WTC11 (cell line): Measurements from ENCODE around the gene FAM181A. TPM values are rescaled to one million over a fixed set of nuclear protein-coding genes. Genes with fewer than 3 reads are reported as not detected.

Source experiments
- ATAC-seq: fragments of 200-7000 bp; cut with Tn5 transposase; 2 replicates; pipeline ENCODE4 v1.10.0; 2021; ENCODE audit warnings: mild to moderate bottlenecking, moderate library complexity
- CTCF ChIA-PET: fragments of 300-600 bp; sonication (Branson Sonifier 250); formaldehyde crosslinking; loops from one replicate; lab custom pipeline; 2021; ENCODE audit warnings: antibody characterized with exemption; lab: Charles Lee
- POLR2A ChIA-PET: fragments of 350-600 bp; sonication (Branson Sonifier 250); formaldehyde crosslinking; loops from one replicate; lab custom pipeline; 2021; ENCODE audit warnings: antibody characterized with exemption; lab: Charles Lee
- DNase-seq: peaks from one replicate; pipeline ENCODE4 v3.0.0; 2021; ENCODE audit warnings: low spot score
- H3K27ac Mint-ChIP-seq: 2 replicates; pipeline ENCODE4 v1.8.0; 2021; ENCODE audit warnings: mixed read lengths
- H3K27me3 Mint-ChIP-seq: 2 replicates; pipeline ENCODE4 v1.8.0; 2021; ENCODE audit warnings: low read depth, mild to moderate bottlenecking, moderate library complexity, mixed read lengths
- H3K36me3 Mint-ChIP-seq: 2 replicates; pipeline ENCODE4 v1.8.0; 2021; ENCODE audit warnings: mixed read lengths
- H3K4me1 Mint-ChIP-seq: 2 replicates; pipeline ENCODE4 v1.8.0; 2022; ENCODE audit warnings: mixed read lengths
- H3K4me3 Mint-ChIP-seq: 2 replicates; pipeline ENCODE4 v1.8.0; 2021; ENCODE audit warnings: mild to moderate bottlenecking, moderate library complexity, mixed read lengths
- H3K9me3 Mint-ChIP-seq: 2 replicates; pipeline ENCODE4 v1.8.0; 2021; ENCODE audit warnings: mixed read lengths
- AR ChIP-seq: fragments of 250-450 bp; sonication (Bioruptor Pico); IDR thresholded peaks from 2 replicates; pipeline ENCODE4 v1.9.0; 2021; ENCODE audit warnings: mild to moderate bottlenecking
- ERG ChIP-seq: fragments of 250-450 bp; sonication (Bioruptor Pico); IDR thresholded peaks from 2 replicates; pipeline ENCODE4 v1.8.0; 2021; ENCODE audit warnings: mild to moderate bottlenecking
- NFE2L1 ChIP-seq: sonication (generic); formaldehyde crosslinking; IDR thresholded peaks from 2 replicates; pipeline ENCODE4 v1.8.1; 2023; ENCODE audit warnings: missing genetic modification reagents
- NFYB ChIP-seq: sonication (generic); formaldehyde crosslinking; conservative IDR thresholded peaks from 2 replicates; pipeline ENCODE4 v1.8.0; 2022; ENCODE audit warnings: low read depth, missing genetic modification reagents
- PRDM15 ChIP-seq: sonication (generic); formaldehyde crosslinking; IDR thresholded peaks from 2 replicates; pipeline ENCODE4 v1.8.0; 2022; ENCODE audit warnings: missing genetic modification reagents
- SMAD4 ChIP-seq: sonication (generic); formaldehyde crosslinking; IDR thresholded peaks from 2 replicates; pipeline ENCODE4 v1.8.0; 2022; ENCODE audit warnings: mild to moderate bottlenecking, missing genetic modification reagents
- STAT6 ChIP-seq: sonication (generic); formaldehyde crosslinking; conservative IDR thresholded peaks from 2 replicates; pipeline ENCODE4 v1.8.1; 2023; ENCODE audit warnings: mild to moderate bottlenecking, low read depth, missing genetic modification reagents, moderate library complexity
- TP53 ChIP-seq: sonication (generic); formaldehyde crosslinking; IDR thresholded peaks from 2 replicates; pipeline ENCODE4 v1.8.1; 2023; ENCODE audit warnings: mild to moderate bottlenecking, missing genetic modification reagents
- USF2 ChIP-seq: sonication (generic); formaldehyde crosslinking; IDR thresholded peaks from 2 replicates; pipeline ENCODE4 v1.8.1; 2023; ENCODE audit warnings: mild to moderate bottlenecking, missing genetic modification reagents, moderate library complexity
- ZBTB21 ChIP-seq: sonication (generic); formaldehyde crosslinking; IDR thresholded peaks from 2 replicates; pipeline ENCODE4 v1.8.1; 2023; ENCODE audit warnings: mild to moderate bottlenecking, missing genetic modification reagents, borderline replicate concordance
- ZNF121 ChIP-seq: sonication (generic); formaldehyde crosslinking; IDR thresholded peaks from 2 replicates; pipeline ENCODE4 v1.8.0; 2023; ENCODE audit warnings: missing genetic modification reagents
- ZNF512 ChIP-seq: sonication (generic); formaldehyde crosslinking; IDR thresholded peaks from 2 replicates; pipeline ENCODE4 v1.8.1; 2022; ENCODE audit warnings: missing genetic modification reagents, borderline replicate concordance
- total RNA-seq: library from RNA; stranded (reverse); gene quantifications from 3 replicates; pipeline ENCODE4 v1.2.3, GENCODE V29; 2021

The FAM181A gene
- total RNA-seq, 1 experiment from 2014 or later, result not detected

- Mint-ChIP-seq H3K27ac (no peak overlapping the region), H3K4me1 (peaks cover 3% of the 10 kb centered on the region), H3K4me3 (no peak overlapping the region), H3K36me3 (no peaks in the 10 kb centered on the region), H3K27me3 (no peaks in the 10 kb centered on the region), H3K9me3 (no peaks in the 10 kb centered on the region)
- ATAC-seq, result no peak
- CTCF ChIA-PET, result interaction anchor here (0.7 to 1.3 kb wide), 2 partner anchors 10 to 43 kb away, joined by 3 to 4 read pairs; no protein-coding TSS in a partner anchor
- no peak for DNase-seq
- POLR2A ChIA-PET, result no interaction called here
- TF ChIP-seq ZNF512, result no peak
- no peak for TF ChIP-seq SMAD4 (CRISPR knock-in tag)
- no peak for TF ChIP-seq ZBTB21
- no peak for TF ChIP-seq ERG (CRISPR knock-in tag)
- TF ChIP-seq TP53 (CRISPR knock-in tag), result no peak
- no peak for TF ChIP-seq NFE2L1 (CRISPR knock-in tag)
- TF ChIP-seq AR (CRISPR knock-in tag), result no peak
- no peak for TF ChIP-seq PRDM15 (CRISPR knock-in tag)
- TF ChIP-seq ZNF121 (CRISPR knock-in tag), result no peak
- TF ChIP-seq STAT6, result no peak
- no peak for TF ChIP-seq USF2 (CRISPR knock-in tag)
Observed at GRCh38 chr14:93946541-93947090, 19.5 kb downstream of the FAM181A start.

GRCh38 chr14:93947282-93947681, 20.1 kb downstream of the FAM181A start:
- ATAC-seq (no peak; the same call in 1 of the 2 replicates), DNase-seq (no peak)
- Mint-ChIP-seq H3K4me1 (no peaks in the 10 kb centered on the region), H3K36me3 (no peaks in the 10 kb centered on the region), H3K27ac (no peak overlapping the region), H3K27me3 (no peaks in the 10 kb centered on the region), H3K9me3 (no peaks in the 10 kb centered on the region), H3K4me3 (no peak overlapping the region)
- POLR2A ChIA-PET, result no interaction called here
- TF ChIP-seq NFYB (CRISPR knock-in tag) (no peak), ZBTB21 (no peak)
- CTCF ChIA-PET, result interaction anchor here (1.3 kb wide), 1 partner anchor 11 kb away, joined by 4 read pairs; no protein-coding TSS in a partner anchor
